Large intestine (tissue), 3 donors: ENCODE data around the gene PRIMPOL. TPM values are rescaled to one million over a fixed set of nuclear protein-coding genes. Genes with fewer than 3 reads are reported as not detected.
"Not testable (repeated sequence)": the region's sequence is repeated elsewhere in the genome, so short reads cannot be mapped to it uniquely, and the experiment has no call there.

ENCODE experiments used
- DNase-seq, 2 donors: peaks; one replicate each; pipeline versions ENCODE4 v3.0.0 to v3.0.0-alpha.2; 2013
- H3K27ac ChIP-seq: one replicate; pipeline ENCODE4 v1.5.1; 2013; ENCODE audit warnings: low read length
- H3K27me3 ChIP-seq: 2 replicates; pipeline ENCODE4 v1.6.1; 2013; ENCODE audit warnings: low read length; ENCODE audit not compliant: control insufficient read depth, insufficient read depth
- H3K36me3 ChIP-seq: 2 replicates; pipeline ENCODE4 v1.6.1; 2013; ENCODE audit warnings: low read length; ENCODE audit not compliant: control insufficient read depth, insufficient read depth
- H3K4me1 ChIP-seq: one replicate; pipeline ENCODE4 v1.6.1; 2013; ENCODE audit warnings: low read length; ENCODE audit not compliant: control insufficient read depth, insufficient read depth
- H3K4me3 ChIP-seq: one replicate; pipeline ENCODE4 v1.5.1; 2013; ENCODE audit warnings: low read length
- H3K9me3 ChIP-seq: one replicate; pipeline ENCODE4 v1.6.1; 2013; ENCODE audit warnings: mild to moderate bottlenecking, low read depth, low read length, moderate library complexity; ENCODE audit not compliant: control insufficient read depth
- WGBS: methylation state at CpG from one replicate; pipeline ENCODE4 v1.1.5; 2013; ENCODE audit warnings: low lambda C conversion rate; ENCODE audit not compliant: insufficient coverage; 5-methylcytosine and 5-hydroxymethylcytosine counted together
- polyA plus RNA-seq: library from polyadenylated mRNA; unstranded; fragments of 120-200 nt; gene quantifications from one replicate; pipeline ENCODE4 v1.2.1, GENCODE V29; 2013

PRIMPOL gene
- polyA plus RNA-seq, 1 donor, result 23.8 TPM

DNA sequence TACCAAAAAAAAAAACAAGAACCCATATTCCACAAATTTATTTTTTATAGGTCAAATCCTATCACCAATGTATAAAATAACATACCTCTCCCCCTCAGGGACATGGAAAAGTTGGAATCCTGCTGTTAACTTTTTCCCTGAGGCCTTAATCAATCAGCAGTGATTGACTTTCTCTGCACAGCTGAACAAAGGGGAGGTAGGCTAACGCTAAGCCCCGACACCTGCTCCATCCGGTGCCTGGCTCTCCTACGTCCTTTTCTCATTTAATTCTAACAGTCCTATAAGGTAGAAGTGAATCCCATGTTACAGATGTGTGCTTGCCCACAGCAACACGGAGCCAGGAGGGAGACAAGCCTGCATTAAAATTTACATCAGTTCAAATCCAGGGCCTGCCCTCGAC is 81.5 kb downstream of the PRIMPOL start:
- Histone ChIP-seq H3K36me3 (peaks cover 7% of the 10 kb centered on the region), H3K4me1 (no peaks in the 10 kb centered on the region), H3K27ac (no peak overlapping the region), H3K27me3 (no peaks in the 10 kb centered on the region), H3K4me3 (no peak overlapping the region), H3K9me3 (no peaks in the 10 kb centered on the region)
- DNase-seq, result no peak
- no CpG with 5 or more reads among the region's 6 CpGs for WGBS

GRCh38 chr4:184732126-184732525 is 82.6 kb downstream of the PRIMPOL start:
- Histone ChIP-seq H3K27me3 (no peaks in the 10 kb centered on the region), H3K36me3 (peaks cover 7% of the 10 kb centered on the region), H3K27ac (no peak overlapping the region), H3K4me1 (no peaks in the 10 kb centered on the region), H3K4me3 (no peak overlapping the region), H3K9me3 (no peaks in the 10 kb centered on the region)
- WGBS, result 80% methylated on average over 1 of the region's 4 CpGs
- DNase-seq, result peak in 1 of 2 donors; percentile 3

GRCh38 chr4:184733654-184734524 is 84.4 kb downstream of the PRIMPOL start, which contains the start of gene CENPU:
Gene CENPU, minus strand, starts transcription at chr4:184734096. Its CDS starts 34 bp downstream, at chr4:184734062.
- Histone ChIP-seq H3K27me3 (no peaks in the 10 kb centered on the region), H3K27ac (peak within 1 kb of the TSS; percentile 55), H3K36me3 (no peaks in the 10 kb centered on the region), H3K4me3 (peak within 1 kb of the TSS; percentile 72), H3K9me3 (no peaks in the 10 kb centered on the region), H3K4me1 (no peaks in the 10 kb centered on the region)
- WGBS, result no CpG with 5 or more reads among the region's 69 CpGs
- DNase-seq, result peak; percentile 99 to 100

- WGBS, result 71% methylated on average over 5 of the region's 6 CpGs
- Histone ChIP-seq H3K27me3 (no peaks in the 10 kb centered on the region), H3K4me1 (no peaks in the 10 kb centered on the region), H3K36me3 (no peaks in the 10 kb centered on the region), H3K4me3 (peak overlapping the region; percentile 54), H3K9me3 (no peaks in the 10 kb centered on the region), H3K27ac (peak overlapping the region; percentile 55)
- no peak for DNase-seq
These were observed 85.2 kb downstream of the PRIMPOL start for GRCh38 chr4:184734758-184735157.

GRCh38 chr4:184739575-184739974 is 90.0 kb downstream of the PRIMPOL start:
- not testable (repeated sequence) for H3K4me1 ChIP-seq, H3K27me3 ChIP-seq, DNase-seq, H3K9me3 ChIP-seq, H3K27ac ChIP-seq, H3K4me3 ChIP-seq, H3K36me3 ChIP-seq
- WGBS, result no CpG with 5 or more reads among the region's 1 CpG

- H3K27me3 ChIP-seq, result no peaks in the 10 kb centered on the region
- no CpG with 5 or more reads among the region's 20 CpGs for WGBS
- H3K4me3 ChIP-seq, result no peak overlapping the region
- DNase-seq, result no peak
- peaks cover 8% of the 10 kb centered on the region for H3K9me3 ChIP-seq
- no peak overlapping the region for H3K27ac ChIP-seq
- H3K4me1 ChIP-seq, result no peaks in the 10 kb centered on the region
- no peaks in the 10 kb centered on the region for H3K36me3 ChIP-seq
These were observed 91.4 kb downstream of the PRIMPOL start for GRCh38 chr4:184740980-184741391.

DNA sequence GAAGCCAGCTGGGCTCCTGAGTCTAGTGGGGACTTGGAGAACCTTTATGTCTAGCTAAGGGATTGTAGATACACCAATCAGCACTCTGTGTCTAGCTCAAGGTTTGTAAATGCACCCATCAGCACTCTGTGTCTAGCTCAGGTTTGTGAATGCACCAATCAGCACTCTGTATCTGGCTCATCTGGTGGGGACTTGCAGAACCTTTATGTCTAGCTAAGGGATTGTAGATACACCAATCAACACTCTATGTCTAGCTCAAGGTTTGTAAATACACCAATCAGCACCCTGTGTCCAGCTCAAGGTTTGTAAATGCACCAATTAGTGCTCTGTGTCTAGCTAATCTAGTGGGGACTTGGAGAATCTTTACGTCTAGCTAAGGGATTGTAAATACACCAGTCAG is 92.1 kb downstream of the PRIMPOL start:
- H3K27me3 ChIP-seq, H3K27ac ChIP-seq, H3K9me3 ChIP-seq, H3K4me1 ChIP-seq, H3K4me3 ChIP-seq, H3K36me3 ChIP-seq, DNase-seq: not testable (repeated sequence)
- WGBS, result no CpG with 5 or more reads among the region's 1 CpG

DNA sequence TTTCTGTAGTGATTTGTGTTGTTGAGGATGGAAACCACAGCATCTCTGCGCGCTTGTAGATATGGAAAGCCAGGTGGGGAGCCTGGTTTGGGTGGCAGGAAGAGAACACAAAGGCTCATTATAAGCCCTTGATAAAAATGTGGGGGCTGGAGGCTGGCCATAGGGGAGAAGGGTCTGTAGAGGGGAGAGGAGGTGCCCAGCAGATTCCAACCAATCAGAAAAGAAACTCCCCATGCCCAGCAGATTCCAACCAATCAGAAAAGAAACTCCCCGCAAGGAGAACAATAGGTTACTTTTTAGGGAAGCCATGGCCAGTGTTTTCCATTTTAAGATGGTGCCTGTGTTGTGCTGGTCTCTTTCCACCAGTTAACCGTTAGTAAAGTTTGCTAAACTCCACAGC is 94.1 kb downstream of the PRIMPOL start:
- peaks cover 8% of the 10 kb centered on the region for H3K9me3 ChIP-seq
- H3K27ac ChIP-seq, result no peak overlapping the region
- WGBS, result 100% methylated on average over 2 of the region's 4 CpGs
- H3K4me3 ChIP-seq, result no peak overlapping the region
- no peaks in the 10 kb centered on the region for H3K36me3 ChIP-seq
- peaks cover 10% of the 10 kb centered on the region for H3K4me1 ChIP-seq
- no peak for DNase-seq
- no peaks in the 10 kb centered on the region for H3K27me3 ChIP-seq

GRCh38 chr4:184744236-184744635 is 94.7 kb downstream of the PRIMPOL start:
- no peaks in the 10 kb centered on the region for H3K27me3 ChIP-seq
- H3K36me3 ChIP-seq, result no peaks in the 10 kb centered on the region
- peaks cover 10% of the 10 kb centered on the region for H3K4me1 ChIP-seq
- peaks cover 8% of the 10 kb centered on the region for H3K9me3 ChIP-seq
- no CpG with 5 or more reads among the region's 10 CpGs for WGBS
- DNase-seq, result no peak
- H3K27ac ChIP-seq, result no peak overlapping the region
- no peak overlapping the region for H3K4me3 ChIP-seq
